Common myeloid progenitor, CD34-positive (primary cell): ENCODE results near the gene FAM117B.
A peak's percentile ranks its signal among the peaks of the same experiment; 100 is the strongest.

Experiments used
- CTCF ChIA-PET: fragments of 350-600 bp; sonication (Branson Sonifier 250); formaldehyde crosslinking; loops from one replicate; lab custom pipeline; 2021; ENCODE audit warnings: antibody characterized with exemption; lab: Charles Lee
- POLR2A ChIA-PET: fragments of 350-600 bp; sonication (Branson Sonifier 250); formaldehyde crosslinking; loops from one replicate; lab custom pipeline; 2021; ENCODE audit warnings: antibody characterized with exemption; lab: Charles Lee
- DNase-seq, 3 donors: peaks; one replicate each; pipeline versions ENCODE4 v3.0.0 to v3.0.0-alpha.2; 2013
- H3K27ac ChIP-seq, 2 experiments: 1 replicate in 1 of 2; 2 replicates in 1 of 2; pipeline ENCODE4 v1.7.0; 2013; ENCODE audit warnings: inconsistent platforms in 2 of 2, low read length in 2 of 2, mild to moderate bottlenecking in 2 of 2, low read depth in 1 of 2, moderate library complexity in 1 of 2; ENCODE audit not compliant: severe bottlenecking in 2 of 2, insufficient read depth in 1 of 2, poor library complexity in 1 of 2
- H3K27me3 ChIP-seq, 5 experiments: replicated peaks in 2 of 5; 1 replicate in 3 of 5; 2 replicates in 2 of 5; pipeline versions ENCODE4 v1.6.1 to v1.7.0; 2013; ENCODE audit warnings: low read length in 4 of 5, mild to moderate bottlenecking in 2 of 5, moderate library complexity in 2 of 5, inconsistent platforms in 1 of 5; ENCODE audit not compliant: insufficient read depth in 5 of 5, control insufficient read depth in 4 of 5
- H3K36me3 ChIP-seq, 4 experiments: 1 replicate in 2 of 4; 2 replicates in 2 of 4; pipeline versions ENCODE4 v1.6.1 to v1.7.0; 2013; ENCODE audit warnings: low read length in 3 of 4, control low read depth in 1 of 4, mild to moderate bottlenecking in 1 of 4; ENCODE audit not compliant: control insufficient read depth in 4 of 4, insufficient read depth in 4 of 4
- H3K4me1 ChIP-seq, 4 experiments: 1 replicate in 3 of 4; 2 replicates in 1 of 4; pipeline versions ENCODE4 v1.6.1 to v1.7.1; 2013; ENCODE audit warnings: low read length in 3 of 4, mild to moderate bottlenecking in 3 of 4, control low read depth in 1 of 4, inconsistent platforms in 1 of 4, moderate library complexity in 1 of 4; ENCODE audit not compliant: control insufficient read depth in 4 of 4, insufficient read depth in 4 of 4; ENCODE audit errors: control extremely low read depth in 1 of 4
- H3K4me3 ChIP-seq, 7 experiments: 1 replicate in 4 of 7; 2 replicates in 3 of 7; pipeline versions ENCODE4 v1.5.1 to v1.7.0; 2013; ENCODE audit warnings: mild to moderate bottlenecking in 7 of 7, low read length in 6 of 7, moderate library complexity in 6 of 7, inconsistent platforms in 2 of 7, low read depth in 2 of 7, control low read depth in 1 of 7; ENCODE audit not compliant: insufficient read depth in 4 of 7, control insufficient read depth in 1 of 7; ENCODE audit errors: extremely low read depth in 1 of 7
- H3K9me3 ChIP-seq, 5 experiments: 1 replicate in 4 of 5; 2 replicates in 1 of 5; pipeline versions ENCODE4 v1.6.1 to v1.7.1; 2013; ENCODE audit warnings: low read length in 4 of 5, mild to moderate bottlenecking in 2 of 5, inconsistent platforms in 1 of 5, low read depth in 1 of 5, moderate library complexity in 1 of 5; ENCODE audit not compliant: control insufficient read depth in 4 of 5, insufficient read depth in 2 of 5; ENCODE audit errors: control extremely low read depth in 1 of 5
- WGBS: methylation state at CpG from one replicate; pipeline ENCODE4 v1.1.5; 2013; ENCODE audit not compliant: insufficient coverage; 5-methylcytosine and 5-hydroxymethylcytosine counted together

Gene FAM117B

DNA sequence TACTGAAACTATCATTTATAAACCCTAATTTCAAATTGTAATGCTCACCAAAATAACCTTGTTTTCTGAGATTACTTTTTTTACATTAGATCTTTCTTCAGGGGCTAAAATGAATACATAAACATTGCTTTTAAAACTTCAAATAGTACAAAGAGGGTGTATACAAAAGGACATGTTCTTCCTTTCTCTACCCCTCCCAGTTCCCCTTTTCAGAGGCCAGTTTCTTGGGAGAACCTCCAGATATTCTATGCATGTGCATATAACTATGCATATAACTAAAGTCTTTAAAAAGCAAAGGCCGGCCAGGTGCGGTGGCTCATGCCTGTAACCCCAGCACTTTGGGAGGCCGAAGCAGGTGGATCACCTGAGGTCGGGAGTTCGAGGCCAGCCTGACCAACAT is 10.6 kb upstream of the FAM117B start:
- no peaks in the 10 kb centered on the region for H3K27me3 ChIP-seq
- ChIA-PET POLR2A (no interaction called here), CTCF (no interaction called here)
- peaks cover 0 to 12% (median 0%) of the 10 kb centered on the region in 4 experiments for H3K4me1 ChIP-seq
- peaks cover 0 to 2% (median 0%) of the 10 kb centered on the region in 5 experiments for H3K9me3 ChIP-seq
- no peaks in the 10 kb centered on the region for H3K36me3 ChIP-seq
- no peak for DNase-seq
- no peak overlapping the region for H3K4me3 ChIP-seq
- WGBS: no CpG with 5 or more reads among the region's 5 CpGs
- H3K27ac ChIP-seq: no peak overlapping the region

DNA sequence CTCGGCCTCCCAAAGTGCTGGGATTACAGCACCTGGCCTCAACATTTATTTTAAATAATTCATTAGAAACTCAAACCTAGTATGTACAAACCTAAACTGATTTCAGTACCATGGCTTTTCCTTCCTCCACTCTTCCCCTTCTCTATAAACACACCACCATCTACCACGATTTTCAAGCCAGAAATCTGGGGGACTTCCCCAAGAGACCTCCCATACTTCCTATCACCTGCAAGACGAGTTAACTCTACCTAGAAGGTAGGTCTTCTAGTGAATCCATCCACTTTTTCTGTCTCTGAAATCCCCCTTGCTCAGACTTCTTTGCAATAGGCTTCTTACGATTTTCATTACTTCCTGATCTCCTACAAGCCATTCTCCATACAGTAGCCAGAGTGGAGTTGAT is 7.7 kb upstream of the FAM117B start:
- no peaks in the 10 kb centered on the region for H3K27me3 ChIP-seq
- no peak for DNase-seq
- WGBS: 77% methylated on average over 4 of the region's 4 CpGs
- no peak overlapping the region for H3K4me3 ChIP-seq
- no peaks in the 10 kb centered on the region for H3K9me3 ChIP-seq
- ChIA-PET CTCF (no interaction called here), POLR2A (no interaction called here)
- peaks cover 0 to 12% (median 0%) of the 10 kb centered on the region in 4 experiments for H3K4me1 ChIP-seq
- H3K27ac ChIP-seq: no peak overlapping the region
- no peaks in the 10 kb centered on the region for H3K36me3 ChIP-seq

DNA sequence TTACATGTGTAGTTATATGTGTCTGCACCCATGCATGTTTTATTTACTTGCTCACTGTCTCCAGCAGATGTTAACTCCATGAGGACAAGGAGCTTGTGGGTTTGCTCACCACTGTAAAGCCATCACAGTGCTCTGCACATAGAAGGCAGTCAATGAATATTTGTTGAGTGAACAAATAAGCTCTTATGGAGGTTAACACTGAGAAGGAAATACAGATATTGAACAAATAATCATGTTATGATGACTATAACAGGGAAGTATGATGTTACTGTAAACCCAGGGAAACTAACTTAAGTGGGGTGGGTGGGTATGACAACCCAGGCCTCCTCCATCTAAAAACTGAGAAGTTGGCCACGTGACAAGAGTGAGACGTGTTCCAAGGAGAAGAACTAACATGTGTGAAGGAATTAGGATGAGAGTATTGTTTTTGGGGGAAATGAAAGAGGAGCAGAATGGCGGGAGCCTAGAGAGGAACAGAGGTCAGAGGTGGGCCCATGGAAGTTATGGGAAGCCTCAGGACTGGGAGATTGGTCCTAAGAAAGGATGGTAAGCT is 6.0 kb upstream of the FAM117B start:
- DNase-seq: no peak
- WGBS: 100% methylated on average over 3 of the region's 3 CpGs

DNA sequence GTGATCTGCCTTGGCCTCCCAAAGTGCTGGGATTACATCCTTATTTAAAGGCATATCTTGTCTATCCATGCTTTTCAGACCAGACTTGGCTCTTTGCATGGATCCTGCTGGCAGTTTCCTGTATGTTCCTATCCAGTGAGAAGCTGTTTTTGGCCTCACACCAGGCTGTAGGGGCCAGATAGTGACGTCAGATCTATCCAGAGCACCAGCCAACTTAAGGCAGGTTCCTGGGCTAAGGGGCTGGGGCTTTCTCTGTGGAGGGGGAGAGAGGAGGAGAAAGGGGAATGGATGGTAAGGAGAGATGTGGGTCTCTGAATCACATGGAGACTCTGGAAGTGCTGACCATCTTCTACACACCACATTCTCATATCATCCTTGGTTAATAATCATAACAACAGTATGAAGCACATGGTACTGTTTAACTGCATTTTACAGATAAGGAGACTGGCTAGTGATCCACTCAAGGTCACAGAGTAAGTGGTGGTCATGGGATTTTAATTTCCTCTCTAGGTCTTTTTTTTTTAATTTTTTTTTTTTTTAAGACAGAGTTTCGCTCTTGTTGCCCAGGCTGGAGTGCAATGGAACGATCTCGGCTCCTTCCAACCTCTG is 2.0 kb upstream of the FAM117B start:
- CTCF ChIA-PET: interaction anchor here (1.0 to 1.3 kb wide), 2 partner anchors 17 to 43 kb away, joined by 3 to 5 read pairs; no protein-coding TSS in a partner anchor
- H3K27ac ChIP-seq: no peak overlapping the region
- peak in 1 of 3 donors; percentile 39 for DNase-seq
- POLR2A ChIA-PET: no interaction called here
- no peaks in the 10 kb centered on the region for H3K36me3 ChIP-seq
- H3K9me3 ChIP-seq: no peaks in the 10 kb centered on the region
- H3K4me3 ChIP-seq: no peak overlapping the region
- peaks cover 2 to 15% (median 10%) of the 10 kb centered on the region in 4 experiments for H3K4me1 ChIP-seq
- H3K27me3 ChIP-seq: no peaks in the 10 kb centered on the region
- no CpG with 5 or more reads among the region's 4 CpGs for WGBS

More for the DNA sequence above, 6.0 kb upstream of the FAM117B start:
- Histone ChIP-seq H3K36me3 (no peaks in the 10 kb centered on the region), H3K4me3 (no peak overlapping the region), H3K27ac (no peak overlapping the region), H3K27me3 (no peaks in the 10 kb centered on the region), H3K9me3 (no peaks in the 10 kb centered on the region), H3K4me1 (peaks cover 0 to 12% (median 0%) of the 10 kb centered on the region in 4 experiments)
- ChIA-PET POLR2A (no interaction called here), CTCF (no interaction called here)

DNA sequence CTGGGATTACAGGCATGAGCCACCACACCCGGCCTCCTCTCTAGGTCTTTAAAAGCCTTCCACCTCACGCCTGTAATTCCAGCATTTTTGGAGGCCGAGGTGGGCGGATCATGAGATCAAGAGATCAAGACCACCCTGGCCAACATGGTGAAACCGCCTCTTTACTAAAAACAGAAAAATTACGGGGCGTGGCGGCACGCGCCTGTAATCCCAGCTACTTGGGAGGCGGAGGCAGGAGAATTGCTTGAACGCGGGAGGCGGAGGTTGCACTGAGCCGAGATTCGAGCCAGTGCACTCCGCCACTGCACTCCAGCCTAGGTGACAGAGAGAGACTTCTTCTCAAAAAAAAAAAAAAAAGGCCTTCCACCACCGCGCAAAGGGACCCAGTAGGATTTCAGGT is 1.3 kb upstream of the FAM117B start:
- WGBS: 98% methylated on average over 16 of the region's 19 CpGs
- no peak overlapping the region for H3K27ac ChIP-seq
- CTCF ChIA-PET: no interaction called here

DNA sequence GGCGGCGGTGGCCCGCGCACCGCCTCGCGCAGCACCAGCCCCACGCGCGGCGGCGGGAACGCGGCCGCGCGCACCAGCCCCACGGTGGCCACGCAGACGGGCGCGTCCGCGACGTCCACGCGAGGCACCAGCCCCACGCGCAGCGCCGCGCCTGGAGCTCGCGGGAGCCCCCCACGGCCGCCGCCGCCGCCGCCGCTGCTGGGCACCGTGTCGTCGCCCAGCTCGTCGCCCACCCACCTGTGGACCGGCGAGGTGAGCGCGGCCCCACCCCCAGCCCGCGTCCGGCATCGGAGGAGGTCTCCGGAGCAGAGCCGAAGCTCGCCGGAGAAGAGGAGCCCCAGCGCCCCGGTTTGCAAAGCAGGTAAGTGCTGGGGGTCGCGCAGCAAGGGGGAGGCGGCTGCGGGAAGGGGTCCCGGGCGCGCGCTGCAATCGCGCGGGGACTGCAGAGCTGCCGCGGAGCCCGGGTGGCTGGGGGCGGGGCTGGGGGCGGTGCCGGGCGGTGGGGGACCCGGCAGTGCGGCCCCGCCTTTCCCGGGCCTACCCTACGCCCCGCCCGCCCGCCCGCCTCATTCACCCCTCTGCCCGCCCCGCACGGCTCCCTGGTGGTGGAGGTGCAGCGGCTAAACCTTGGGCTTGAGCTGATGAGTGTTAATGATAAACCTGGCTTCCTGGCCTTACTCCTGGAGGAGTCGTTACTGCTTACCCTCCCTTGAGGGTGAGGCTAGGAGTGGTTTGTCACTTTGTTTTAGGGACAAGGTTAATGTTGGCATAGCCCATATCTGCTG is 851 bp downstream of the FAM117B start:
- H3K4me1 ChIP-seq: peaks cover 2 to 15% (median 10%) of the 10 kb centered on the region in 4 experiments
- POLR2A ChIA-PET: no interaction called here
- DNase-seq: peak; percentile 76 to 88 (median 85)
- H3K4me3 ChIP-seq: peak overlapping the region; percentile 83 to 95 (median 89)
- H3K27me3 ChIP-seq: no peaks in the 10 kb centered on the region
- H3K9me3 ChIP-seq: no peaks in the 10 kb centered on the region
- H3K36me3 ChIP-seq: peaks cover 0 to 4% (median under 1%) of the 10 kb centered on the region in 4 experiments
- peak overlapping the region; percentile 34 to 83 for H3K27ac ChIP-seq
- CTCF ChIA-PET: interaction anchor here (1.5 kb wide), 2 partner anchors 45 to 47 kb away, joined by 3 to 4 read pairs; no protein-coding TSS in a partner anchor
- WGBS: 0% methylated on average over 41 of the region's 92 CpGs

More for the DNA sequence above, 1.3 kb upstream of the FAM117B start:
- peaks cover 2 to 15% (median 10%) of the 10 kb centered on the region in 4 experiments for H3K4me1 ChIP-seq
- H3K27me3 ChIP-seq: no peaks in the 10 kb centered on the region
- H3K36me3 ChIP-seq: peaks cover 0 to 4% (median 0%) of the 10 kb centered on the region in 4 experiments
- DNase-seq: no peak
- no peaks in the 10 kb centered on the region for H3K9me3 ChIP-seq
- no peak overlapping the region for H3K4me3 ChIP-seq
- POLR2A ChIA-PET: no interaction called here
